Erythroblast (primary cell): Measurements from ENCODE around the gene POLD3.

Experiments used
- GATA1 ChIP-seq: IDR thresholded peaks from 2 replicates; pipeline ENCODE4 v1.6.1; 2011; ENCODE audit warnings: low read depth, mild to moderate bottlenecking, control low read depth, low read length, moderate library complexity
- POLR2A ChIP-seq: IDR thresholded peaks from 2 replicates; pipeline ENCODE4 v1.6.1; 2011; ENCODE audit warnings: mild to moderate bottlenecking, low read length

DNA sequence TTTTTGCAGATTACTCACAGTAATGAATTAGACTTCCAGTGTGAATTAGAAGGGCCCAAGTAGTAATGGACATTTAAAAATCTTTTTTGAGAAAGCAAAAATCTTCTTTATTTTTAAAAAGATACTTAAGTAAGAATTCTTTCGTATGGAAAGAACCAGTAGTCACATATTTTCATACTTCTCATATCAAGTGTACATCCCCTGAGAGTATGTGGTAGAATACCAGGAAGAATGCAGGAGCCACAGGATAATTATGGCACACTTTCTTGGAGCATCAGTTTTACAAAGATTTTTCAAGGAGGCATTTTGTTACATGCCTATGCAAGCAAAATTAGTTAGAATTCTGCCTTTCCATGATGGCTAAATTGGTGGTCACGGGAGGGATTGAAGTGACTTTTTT is 28.1 kb downstream of the POLD3 start:
- TF ChIP-seq POLR2A, result no peak
- TF ChIP-seq GATA1, result no peak
